ENCODE results near the gene SLC25A24. TPM values are rescaled to one million over a fixed set of nuclear protein-coding genes. Genes with fewer than 3 reads are reported as not detected.
"Not testable (repeated sequence)": the region's sequence is repeated elsewhere in the genome, so short reads cannot be mapped to it uniquely, and the experiment has no call there.

The SLC25A24 gene
- total RNA-seq (2022) (21.0 and 28.3 TPM in 2 replicates), Bru-seq, nascent RNA (percentile 82 among the genes with signal in this experiment), BruChase-seq, experiment 1, labeled RNA remaining after a 6-hour chase (percentile 86 among the genes with signal in this experiment), BruChase-seq, experiment 2, labeled RNA remaining after a 2-hour chase (percentile 84 among the genes with signal in this experiment)
- long read RNA-seq, full-length matches to known transcripts = 59 of 75 reads
- long read RNA-seq, partial matches to known transcripts = 6 of 75 reads
- long read RNA-seq, other reads (novel, unspliced or antisense) = 10 of 75 reads

DNA sequence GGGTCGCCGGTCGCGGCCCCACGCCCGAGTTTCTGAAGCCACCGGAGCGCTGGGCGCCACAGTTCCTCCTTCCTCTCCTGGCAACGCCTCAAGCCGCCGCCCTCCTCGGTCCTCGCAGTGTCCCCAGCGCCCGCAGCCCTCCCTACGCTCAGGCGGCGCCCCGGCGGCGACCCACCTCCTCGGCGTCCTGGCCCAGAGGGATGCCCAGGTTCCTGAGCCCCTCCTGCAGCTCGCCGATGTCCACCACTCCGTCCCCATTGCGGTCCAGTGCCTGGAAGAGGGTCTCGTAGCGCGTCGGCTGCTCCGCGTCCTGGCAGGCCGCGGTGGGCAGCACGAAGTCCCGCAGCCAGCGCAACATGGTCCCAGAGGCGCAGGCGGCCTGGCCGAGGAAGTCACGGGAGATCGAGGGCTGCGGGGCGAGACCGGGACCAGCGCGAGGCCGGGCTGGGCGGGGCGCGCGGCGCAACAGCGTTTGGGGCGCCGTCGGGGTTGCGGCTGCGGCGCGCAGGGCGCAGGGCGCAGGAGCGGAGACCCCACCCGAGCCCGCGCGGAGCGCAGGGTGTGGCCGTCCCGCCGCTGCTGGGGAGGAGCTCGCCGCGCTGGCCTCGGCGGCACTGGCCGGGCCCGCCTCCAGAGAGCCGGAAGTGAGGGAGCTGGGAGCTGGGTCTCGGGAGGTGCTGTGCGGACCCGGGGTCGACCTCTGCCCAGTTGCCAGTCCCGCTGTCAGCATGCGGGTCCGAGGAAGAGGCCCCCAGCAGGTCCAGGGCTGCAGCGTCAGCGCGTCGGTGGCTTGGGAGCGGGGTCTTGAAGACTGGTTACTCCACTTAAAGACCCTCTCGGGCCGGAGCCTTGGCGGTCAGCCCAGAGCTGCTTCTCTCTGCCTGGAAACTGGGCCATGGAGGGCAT is at the start of gene SLC25A24:
Gene SLC25A24, minus strand, starts transcription at position 563 of the 906 bp plus-strand sequence. Its CDS starts 205 bp downstream, at position 358.
- Mint-ChIP-seq H3K4me3 (ENCODE audit: unreplicated experiment) (peak within 1 kb of the TSS; percentile 92), H3K36me3 (ENCODE audit: insufficient read depth, unreplicated experiment) (peaks cover 19% of the 10 kb centered on the region), H3K9me3 (ENCODE audit: unreplicated experiment) (peaks cover 4% of the 10 kb centered on the region), H3K27me3 (ENCODE audit: insufficient read depth, unreplicated experiment) (no peaks in the 10 kb centered on the region), H3K4me1 (ENCODE audit: insufficient read depth, unreplicated experiment) (peaks cover 27% of the 10 kb centered on the region), H3K27ac (ENCODE audit: low read depth, unreplicated experiment) (peak within 1 kb of the TSS; percentile 91)
- intact Hi-C loops (cut with micrococcal nuclease) = loop anchor here (10.0 kb wide), 2 partner anchors 325 to 415 kb away; no protein-coding TSS in a partner anchor
- POLR2A ChIA-PET = interaction anchor here (0.6 to 3.4 kb wide), 31 partner anchors 9 to 901 kb away, joined by 3 to 38 read pairs (median 4); partner anchors contain the start of genes EEIG2, PRPF38B and TAF13
- CTCF ChIA-PET = interaction anchor here (0.6 to 2.6 kb wide), 16 partner anchors 8 to 1364 kb away, joined by 3 to 13 read pairs (median 3); no protein-coding TSS in a partner anchor
- DNase-seq (ENCODE audit: unreplicated experiment) = peak; percentile 81
- BruUV-seq (replicated peaks) = no TSS peak
- TF ChIP-seq, protein P1, sequence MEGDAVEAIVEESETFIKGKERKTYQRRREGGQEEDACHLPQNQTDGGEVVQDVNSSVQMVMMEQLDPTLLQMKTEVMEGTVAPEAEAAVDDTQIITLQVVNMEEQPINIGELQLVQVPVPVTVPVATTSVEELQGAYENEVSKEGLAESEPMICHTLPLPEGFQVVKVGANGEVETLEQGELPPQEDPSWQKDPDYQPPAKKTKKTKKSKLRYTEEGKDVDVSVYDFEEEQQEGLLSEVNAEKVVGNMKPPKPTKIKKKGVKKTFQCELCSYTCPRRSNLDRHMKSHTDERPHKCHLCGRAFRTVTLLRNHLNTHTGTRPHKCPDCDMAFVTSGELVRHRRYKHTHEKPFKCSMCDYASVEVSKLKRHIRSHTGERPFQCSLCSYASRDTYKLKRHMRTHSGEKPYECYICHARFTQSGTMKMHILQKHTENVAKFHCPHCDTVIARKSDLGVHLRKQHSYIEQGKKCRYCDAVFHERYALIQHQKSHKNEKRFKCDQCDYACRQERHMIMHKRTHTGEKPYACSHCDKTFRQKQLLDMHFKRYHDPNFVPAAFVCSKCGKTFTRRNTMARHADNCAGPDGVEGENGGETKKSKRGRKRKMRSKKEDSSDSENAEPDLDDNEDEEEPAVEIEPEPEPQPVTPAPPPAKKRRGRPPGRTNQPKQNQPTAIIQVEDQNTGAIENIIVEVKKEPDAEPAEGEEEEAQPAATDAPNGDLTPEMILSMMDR (IDR thresholded peaks at IDR 0.05; ENCODE audit: unreplicated experiment) = no peak

DNA sequence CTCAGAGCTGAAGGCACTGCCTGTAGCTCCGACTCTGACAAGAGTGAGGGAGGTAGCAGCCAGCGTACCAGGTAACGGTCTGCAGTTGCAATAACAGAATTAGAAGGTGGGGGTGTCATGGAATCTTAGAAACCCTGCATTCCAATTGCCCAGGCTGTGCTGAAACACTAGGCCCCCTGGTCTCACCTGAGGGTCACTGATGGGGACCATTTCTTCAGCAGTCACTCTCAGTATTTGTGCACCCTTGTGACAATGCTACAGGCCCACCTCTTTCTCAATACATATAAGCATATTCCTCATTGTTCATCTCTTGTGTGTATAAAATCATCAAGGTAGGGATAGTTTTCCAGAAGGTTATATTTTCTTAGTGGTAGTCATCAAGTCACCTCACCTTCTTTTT is 43.8 kb upstream of the SLC25A24 start, which contains the start of gene NBPF4:
Gene NBPF4, minus strand, starts transcription at position 101 of the 400 bp plus-strand sequence. CDS start 315 bp downstream, outside the sequence.
- CTCF ChIA-PET; DNase-seq (ENCODE audit: unreplicated experiment); H3K27me3 Mint-ChIP-seq (ENCODE audit: insufficient read depth, unreplicated experiment); intact Hi-C loops (cut with micrococcal nuclease); BruUV-seq (replicated peaks); H3K4me3 Mint-ChIP-seq (ENCODE audit: unreplicated experiment); H3K27ac Mint-ChIP-seq (ENCODE audit: low read depth, unreplicated experiment); H3K4me1 Mint-ChIP-seq (ENCODE audit: insufficient read depth, unreplicated experiment); POLR2A ChIA-PET; H3K9me3 Mint-ChIP-seq (ENCODE audit: unreplicated experiment); H3K36me3 Mint-ChIP-seq (ENCODE audit: insufficient read depth, unreplicated experiment): not testable (repeated sequence)

DNA sequence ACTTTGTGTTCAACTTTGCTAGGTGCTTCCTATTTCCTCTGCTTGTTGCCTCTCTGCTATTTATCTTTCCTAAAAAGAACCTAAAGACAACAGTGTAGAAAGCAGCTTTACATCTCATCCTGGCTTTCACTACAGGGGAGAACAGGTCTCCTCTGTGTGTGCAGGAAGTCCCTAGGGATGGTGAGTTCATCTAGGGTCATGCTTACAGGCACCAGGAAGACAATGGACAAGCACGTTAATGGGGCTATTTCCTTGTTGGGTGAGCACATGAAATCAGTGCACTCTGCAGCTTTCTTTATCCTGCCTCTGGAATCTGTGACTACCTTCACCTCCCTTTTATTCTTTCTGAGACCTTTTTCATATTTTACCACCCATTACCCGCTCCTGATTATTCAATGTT is 39.3 kb upstream of the SLC25A24 start:
- DNase-seq (ENCODE audit: unreplicated experiment); POLR2A ChIA-PET; CTCF ChIA-PET; H3K9me3 Mint-ChIP-seq (ENCODE audit: unreplicated experiment); BruUV-seq (replicated peaks); H3K27me3 Mint-ChIP-seq (ENCODE audit: insufficient read depth, unreplicated experiment); H3K4me1 Mint-ChIP-seq (ENCODE audit: insufficient read depth, unreplicated experiment); intact Hi-C loops (cut with micrococcal nuclease); H3K36me3 Mint-ChIP-seq (ENCODE audit: insufficient read depth, unreplicated experiment); H3K27ac Mint-ChIP-seq (ENCODE audit: low read depth, unreplicated experiment); H3K4me3 Mint-ChIP-seq (ENCODE audit: unreplicated experiment): not testable (repeated sequence)

DNA sequence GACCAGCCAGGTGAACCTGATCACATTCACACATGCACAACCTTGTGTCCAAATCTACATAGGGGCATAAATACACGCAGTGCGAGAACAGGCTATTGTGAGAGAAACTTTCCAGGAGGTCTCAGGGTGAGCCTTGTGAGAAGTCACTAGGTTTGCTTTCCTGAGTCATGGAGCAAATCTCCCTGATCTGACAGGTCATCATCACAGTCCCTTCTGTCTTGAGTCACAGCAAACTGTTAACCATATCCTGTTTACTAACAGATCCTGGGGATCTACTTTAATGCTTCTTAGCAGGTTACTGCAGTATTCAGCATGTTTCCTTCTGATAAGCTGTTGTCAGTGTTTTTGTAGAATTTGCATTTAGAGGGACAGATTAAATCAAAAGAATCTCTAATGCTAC is 35.2 kb upstream of the SLC25A24 start:
- H3K27me3 Mint-ChIP-seq (ENCODE audit: insufficient read depth, unreplicated experiment); CTCF ChIA-PET; intact Hi-C loops (cut with micrococcal nuclease); H3K9me3 Mint-ChIP-seq (ENCODE audit: unreplicated experiment); H3K4me3 Mint-ChIP-seq (ENCODE audit: unreplicated experiment); BruUV-seq (replicated peaks); H3K36me3 Mint-ChIP-seq (ENCODE audit: insufficient read depth, unreplicated experiment); H3K4me1 Mint-ChIP-seq (ENCODE audit: insufficient read depth, unreplicated experiment); H3K27ac Mint-ChIP-seq (ENCODE audit: low read depth, unreplicated experiment); POLR2A ChIA-PET; DNase-seq (ENCODE audit: unreplicated experiment): not testable (repeated sequence)

DNA sequence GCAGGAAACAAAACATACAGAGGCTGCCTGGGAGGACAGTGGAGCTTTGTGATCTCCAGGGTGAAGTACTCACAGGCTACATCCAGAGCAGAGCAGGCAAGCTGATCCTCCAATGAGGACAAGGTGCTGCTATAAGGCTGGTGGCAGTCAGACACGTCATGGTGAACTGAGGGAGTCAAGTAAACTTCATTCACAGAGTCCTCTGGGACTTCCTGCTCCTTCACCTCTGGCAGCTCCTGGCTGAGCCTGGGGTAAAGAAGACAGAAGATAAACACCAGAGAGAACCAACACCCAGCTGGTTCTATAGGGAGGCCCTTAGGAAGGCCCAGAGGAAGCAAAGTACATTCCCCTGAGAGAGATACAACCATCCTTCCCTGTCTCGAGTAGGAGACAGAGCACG is 32.0 kb upstream of the SLC25A24 start:
- BruUV-seq (replicated peaks); POLR2A ChIA-PET; H3K36me3 Mint-ChIP-seq (ENCODE audit: insufficient read depth, unreplicated experiment); CTCF ChIA-PET; H3K4me1 Mint-ChIP-seq (ENCODE audit: insufficient read depth, unreplicated experiment); H3K9me3 Mint-ChIP-seq (ENCODE audit: unreplicated experiment); H3K27ac Mint-ChIP-seq (ENCODE audit: low read depth, unreplicated experiment); intact Hi-C loops (cut with micrococcal nuclease); DNase-seq (ENCODE audit: unreplicated experiment); H3K27me3 Mint-ChIP-seq (ENCODE audit: insufficient read depth, unreplicated experiment); H3K4me3 Mint-ChIP-seq (ENCODE audit: unreplicated experiment): not testable (repeated sequence)

DNA sequence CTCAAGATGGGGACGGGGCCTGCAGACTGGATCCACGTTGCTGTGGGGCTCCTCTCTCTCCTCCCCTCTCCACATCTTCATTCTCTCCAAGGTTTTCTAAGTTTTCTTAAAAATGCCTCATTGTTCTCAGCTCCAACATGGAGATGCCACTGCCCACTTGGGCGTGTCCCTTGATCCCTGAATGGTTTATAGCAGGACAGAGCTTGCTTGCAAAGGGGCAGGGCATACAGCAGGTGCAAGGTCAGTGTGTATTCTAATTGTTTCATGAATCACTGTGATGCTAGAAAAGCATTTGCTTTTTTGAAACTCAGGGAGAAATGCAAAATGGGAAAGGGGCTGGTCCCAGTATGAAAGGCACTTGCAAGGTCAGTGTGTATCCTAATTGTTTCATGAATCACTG is 29.8 kb upstream of the SLC25A24 start:
- BruUV-seq (replicated peaks) = not testable (repeated sequence)

DNA sequence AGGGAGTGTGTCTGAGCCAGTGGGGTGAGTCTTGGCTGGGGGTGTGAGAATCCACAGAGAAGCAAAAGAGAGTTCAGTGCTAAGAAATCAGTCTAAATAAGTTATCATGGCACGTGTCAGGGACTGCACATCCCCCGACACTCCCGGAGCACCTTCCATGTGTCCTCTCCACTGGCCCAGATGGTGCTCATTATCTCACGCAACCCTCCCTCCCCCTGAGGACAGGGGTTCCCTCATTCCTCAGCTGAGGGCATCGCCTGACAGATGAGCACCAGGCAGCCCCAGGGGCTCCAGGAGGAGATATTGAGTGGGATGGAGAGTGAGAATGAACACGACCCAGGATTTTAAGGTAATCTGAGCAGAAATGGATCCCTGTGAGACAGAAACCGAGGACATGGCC is 27.6 kb upstream of the SLC25A24 start:
- H3K4me3 Mint-ChIP-seq (ENCODE audit: unreplicated experiment); H3K27me3 Mint-ChIP-seq (ENCODE audit: insufficient read depth, unreplicated experiment); CTCF ChIA-PET; H3K9me3 Mint-ChIP-seq (ENCODE audit: unreplicated experiment); H3K4me1 Mint-ChIP-seq (ENCODE audit: insufficient read depth, unreplicated experiment); BruUV-seq (replicated peaks); intact Hi-C loops (cut with micrococcal nuclease); H3K27ac Mint-ChIP-seq (ENCODE audit: low read depth, unreplicated experiment); H3K36me3 Mint-ChIP-seq (ENCODE audit: insufficient read depth, unreplicated experiment); DNase-seq (ENCODE audit: unreplicated experiment); POLR2A ChIA-PET: not testable (repeated sequence)

More for the DNA sequence above, 29.8 kb upstream of the SLC25A24 start:
- CTCF ChIA-PET; H3K27me3 Mint-ChIP-seq (ENCODE audit: insufficient read depth, unreplicated experiment); H3K4me1 Mint-ChIP-seq (ENCODE audit: insufficient read depth, unreplicated experiment); H3K9me3 Mint-ChIP-seq (ENCODE audit: unreplicated experiment); H3K27ac Mint-ChIP-seq (ENCODE audit: low read depth, unreplicated experiment); POLR2A ChIA-PET; intact Hi-C loops (cut with micrococcal nuclease); H3K36me3 Mint-ChIP-seq (ENCODE audit: insufficient read depth, unreplicated experiment); H3K4me3 Mint-ChIP-seq (ENCODE audit: unreplicated experiment); DNase-seq (ENCODE audit: unreplicated experiment): not testable (repeated sequence)

DNA sequence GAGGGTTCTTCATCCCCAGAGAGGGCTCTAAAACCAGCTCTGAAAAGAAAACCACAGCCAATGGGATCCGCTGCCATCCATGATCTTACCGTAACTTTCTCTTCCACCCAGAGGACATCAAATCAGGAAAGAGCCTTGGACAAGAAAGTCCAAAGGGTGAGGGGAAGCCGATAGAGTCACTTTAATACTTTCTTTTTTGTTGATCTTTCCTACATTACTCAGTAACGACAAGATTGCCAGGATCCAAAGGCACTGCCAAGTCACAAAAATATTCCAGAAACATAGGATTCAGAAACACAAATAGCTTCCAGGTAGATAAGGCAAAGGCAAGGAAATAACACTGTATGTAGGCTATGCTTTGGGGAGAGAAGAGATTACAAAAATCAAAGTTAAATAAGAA is 26.7 kb upstream of the SLC25A24 start:
- H3K27me3 Mint-ChIP-seq (ENCODE audit: insufficient read depth, unreplicated experiment); H3K36me3 Mint-ChIP-seq (ENCODE audit: insufficient read depth, unreplicated experiment); H3K27ac Mint-ChIP-seq (ENCODE audit: low read depth, unreplicated experiment); intact Hi-C loops (cut with micrococcal nuclease); CTCF ChIA-PET; H3K9me3 Mint-ChIP-seq (ENCODE audit: unreplicated experiment); BruUV-seq (replicated peaks); DNase-seq (ENCODE audit: unreplicated experiment); H3K4me1 Mint-ChIP-seq (ENCODE audit: insufficient read depth, unreplicated experiment); H3K4me3 Mint-ChIP-seq (ENCODE audit: unreplicated experiment); POLR2A ChIA-PET: not testable (repeated sequence)

Measured in MCF 10A (cell line).